Sigmoid colon (tissue), 7 donors: ENCODE data around the gene CD63. TPM values are rescaled to one million over a fixed set of nuclear protein-coding genes. Genes with fewer than 3 reads are reported as not detected.

ENCODE experiments used
- DNase-seq: peaks from one replicate; pipeline ENCODE4 v3.0.0-alpha.2; 2019
- H3K27ac ChIP-seq, 4 donors: fragments of 200-600 bp; sonication (generic); one replicate each; pipeline ENCODE4 v1.5.1; 2016 to 2019; ENCODE audit warnings: mild to moderate bottlenecking in 1 of 4
- H3K27me3 ChIP-seq, 3 donors: fragments of 200-600 bp; sonication (generic); one replicate each; pipeline ENCODE4 v1.5.1; 2019; ENCODE audit warnings: mild to moderate bottlenecking in 1 of 3
- H3K36me3 ChIP-seq, 4 donors: fragments of 200-600 bp; sonication (generic); one replicate each; pipeline ENCODE4 v1.5.1; 2016 to 2019
- H3K4me1 ChIP-seq, 4 donors: fragments of 200-600 bp; sonication (generic); one replicate each; pipeline ENCODE4 v1.5.1; 2017 to 2019
- H3K4me3 ChIP-seq, 4 donors: fragments of 200-600 bp; sonication (generic); one replicate each; pipeline ENCODE4 v1.5.1; 2017 to 2019; ENCODE audit warnings: mild to moderate bottlenecking in 2 of 4, moderate library complexity in 1 of 4
- H3K9me3 ChIP-seq, 4 donors: fragments of 200-600 bp in 3 of 4; sonication (generic) in 3 of 4; one replicate each; pipeline versions ENCODE4 v1.5.1 to v1.6.1; 2013 to 2019
- EP300 ChIP-seq, 4 donors: sonication (generic); formaldehyde crosslinking; IDR thresholded peaks; one replicate each; pipeline ENCODE4 v1.6.1; 2017; ENCODE audit warnings: antibody characterized with exemption in 4 of 4
- POLR2A ChIP-seq, 2 donors: fragments of 450-650 bp; IDR thresholded peaks; one replicate each; pipeline ENCODE4 v1.6.1; 2016; ENCODE audit warnings: antibody characterized with exemption in 2 of 2, mild to moderate bottlenecking in 2 of 2, moderate library complexity in 2 of 2
- POLR2AphosphoS5 ChIP-seq, 4 donors: sonication (generic); formaldehyde crosslinking; IDR thresholded peaks; one replicate each; pipeline ENCODE4 v1.6.1; 2017; ENCODE audit warnings: antibody characterized with exemption in 4 of 4
- WGBS, 2 donors: extraction: QIAGEN DNeasy Blood & Tissue Kit; methylation state at CpG; one replicate each; pipeline ENCODE4 v1.1.7; 2013; 5-methylcytosine and 5-hydroxymethylcytosine counted together
- intact Hi-C: fragments of 100-400 bp; cut with DNase I; formaldehyde crosslinking; loops from one replicate; pipeline ENCODE4 v1.15.1; 2023
- polyA plus RNA-seq, 3 donors: library from polyadenylated mRNA; stranded (reverse); fragments of 200-250 nt; gene quantifications; one replicate each; pipeline ENCODE4 v1.2.3, GENCODE V29; 2013
- total RNA-seq, 4 donors: library from RNA; depleted of rRNA; stranded (reverse); fragments of >200 nt; gene quantifications; one replicate each; pipeline ENCODE4 v1.1.0, GENCODE V29; 2016
- TF ChIP-seq, protein P1 (sequence below), 4 experiments: fragments of 450-650 bp in 3 of 4; fragments of 200-600 bp in 1 of 4; IDR thresholded peaks; one replicate each; pipeline ENCODE4 v1.5.1; 2016 to 2019; ENCODE audit warnings: antibody characterized with exemption in 4 of 4, mild to moderate bottlenecking in 3 of 4, moderate library complexity in 2 of 4
- donor health status: healthy with polysubstance abuse.
- donor health status: Bipolar disorder and iron deficiency.
- donor health status: healthy.

The CD63 gene
- total and polyA plus RNA-seq, 7 donors: 450 to 1,058 (median 842) TPM

DNA sequence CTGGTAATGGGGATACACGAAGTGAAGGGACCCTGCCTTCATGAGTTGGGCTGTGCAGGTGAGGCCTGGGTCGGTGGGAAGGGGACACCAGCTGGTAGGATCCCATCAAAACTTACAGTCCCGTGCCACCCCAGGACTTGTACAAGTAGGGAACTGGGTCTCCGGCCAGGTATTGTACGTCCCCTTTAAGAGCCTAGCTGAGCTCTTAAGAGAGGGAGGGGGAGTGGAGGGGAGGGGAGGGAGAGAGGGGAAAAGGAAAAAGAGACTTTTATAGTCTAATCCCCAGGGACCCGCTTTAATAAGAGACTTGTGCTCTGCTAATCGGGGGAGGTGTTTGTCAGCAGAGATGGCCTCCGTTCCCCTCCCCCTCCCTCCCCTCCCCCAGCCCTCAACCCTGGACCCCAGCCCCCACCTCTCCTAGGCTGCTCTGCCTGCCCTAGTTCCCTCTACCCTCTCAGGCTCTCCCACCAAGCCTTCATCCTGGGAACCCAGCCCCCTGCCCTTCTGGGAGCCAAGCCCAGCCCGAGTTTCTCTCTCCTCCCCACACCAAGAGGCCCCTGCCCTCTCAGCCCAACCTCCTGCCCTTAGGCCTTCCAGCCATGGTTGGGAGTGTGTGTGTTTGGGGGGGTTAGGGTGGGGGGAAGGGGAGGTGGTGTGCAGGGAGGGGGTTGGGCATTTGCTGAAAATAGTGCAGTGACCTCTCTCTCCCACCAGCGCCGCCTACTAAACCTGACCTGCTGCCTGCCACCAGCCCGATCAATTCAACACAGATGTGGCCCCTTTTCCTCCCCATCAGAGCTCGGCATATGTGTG, 16.8 kb upstream of the CD63 start:
- H3K27me3 ChIP-seq: no peaks in the 10 kb centered on the region
- peak overlapping the region; percentile 25 to 79 (median 46) for H3K27ac ChIP-seq
- peak in 1 of 4 donors; percentile 9 for TF ChIP-seq POLR2AphosphoS5 (IDR thresholded peaks at IDR 0.05)
- TF ChIP-seq POLR2A (IDR thresholded peaks at IDR 0.05): no peak
- DNase-seq: peak; percentile 71
- peak overlapping the region in 2 of 4 donors; percentile 13 to 21 for H3K4me3 ChIP-seq
- intact Hi-C loops: no loop called here
- peaks cover 0 to 38% (median 30%) of the 10 kb centered on the region in 4 donors for H3K4me1 ChIP-seq
- 37% methylated on average over 13 of the region's 13 CpGs for WGBS, 2 donors
- H3K9me3 ChIP-seq: no peaks in the 10 kb centered on the region
- H3K36me3 ChIP-seq: peaks cover 0 to 1% (median 0%) of the 10 kb centered on the region in 4 donors

DNA sequence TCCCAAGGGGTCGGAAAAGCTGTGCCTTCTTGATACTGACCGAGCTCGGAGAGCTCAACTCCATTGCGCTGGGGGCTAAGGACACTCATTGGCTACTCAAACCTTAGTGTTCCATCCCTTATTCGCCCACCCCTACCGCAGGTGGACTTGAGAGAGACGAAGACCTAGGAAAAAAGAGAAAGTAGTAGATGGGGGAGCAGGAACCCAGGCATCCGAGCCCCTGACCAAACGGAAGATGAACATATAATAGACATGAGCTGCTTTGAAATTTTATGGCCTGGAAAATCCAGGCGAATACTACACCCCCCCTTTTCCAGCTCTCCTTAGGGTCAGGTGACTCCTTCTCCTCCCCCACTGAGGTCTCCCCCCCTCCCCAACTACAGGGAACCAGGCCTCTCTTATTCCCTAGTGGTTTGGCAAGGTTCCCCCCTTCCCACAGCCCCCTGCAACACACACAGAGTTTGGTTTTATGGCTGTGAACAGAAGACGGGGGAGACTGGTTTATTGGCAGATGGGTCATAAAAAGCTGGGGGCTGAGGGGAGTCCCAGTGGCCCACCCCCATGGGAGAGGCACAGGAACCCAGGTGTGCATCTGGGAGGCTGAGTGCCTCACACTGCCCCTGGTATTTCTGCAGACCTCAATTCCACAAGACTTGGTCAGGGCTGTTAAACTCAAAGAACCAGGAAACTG, 15.7 kb upstream of the CD63 start:
- peak overlapping the region in 3 of 4 donors; percentile 76 to 85 (median 79) for H3K27ac ChIP-seq
- H3K4me3 ChIP-seq: peak overlapping the region; percentile 45 to 67 (median 60)
- 10 to 13% methylated on average over 11 of the region's 11 CpGs for WGBS, 2 donors
- H3K36me3 ChIP-seq: no peaks in the 10 kb centered on the region
- DNase-seq: peak; percentile 40
- peaks cover 0 to 38% (median 30%) of the 10 kb centered on the region in 4 donors for H3K4me1 ChIP-seq
- no peak for TF ChIP-seq EP300 (IDR thresholded peaks at IDR 0.05)
- TF ChIP-seq POLR2A (IDR thresholded peaks at IDR 0.05): no peak
- no peak for TF ChIP-seq POLR2AphosphoS5 (IDR thresholded peaks at IDR 0.05)
- TF ChIP-seq, protein P1, sequence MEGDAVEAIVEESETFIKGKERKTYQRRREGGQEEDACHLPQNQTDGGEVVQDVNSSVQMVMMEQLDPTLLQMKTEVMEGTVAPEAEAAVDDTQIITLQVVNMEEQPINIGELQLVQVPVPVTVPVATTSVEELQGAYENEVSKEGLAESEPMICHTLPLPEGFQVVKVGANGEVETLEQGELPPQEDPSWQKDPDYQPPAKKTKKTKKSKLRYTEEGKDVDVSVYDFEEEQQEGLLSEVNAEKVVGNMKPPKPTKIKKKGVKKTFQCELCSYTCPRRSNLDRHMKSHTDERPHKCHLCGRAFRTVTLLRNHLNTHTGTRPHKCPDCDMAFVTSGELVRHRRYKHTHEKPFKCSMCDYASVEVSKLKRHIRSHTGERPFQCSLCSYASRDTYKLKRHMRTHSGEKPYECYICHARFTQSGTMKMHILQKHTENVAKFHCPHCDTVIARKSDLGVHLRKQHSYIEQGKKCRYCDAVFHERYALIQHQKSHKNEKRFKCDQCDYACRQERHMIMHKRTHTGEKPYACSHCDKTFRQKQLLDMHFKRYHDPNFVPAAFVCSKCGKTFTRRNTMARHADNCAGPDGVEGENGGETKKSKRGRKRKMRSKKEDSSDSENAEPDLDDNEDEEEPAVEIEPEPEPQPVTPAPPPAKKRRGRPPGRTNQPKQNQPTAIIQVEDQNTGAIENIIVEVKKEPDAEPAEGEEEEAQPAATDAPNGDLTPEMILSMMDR (IDR thresholded peaks at IDR 0.05): no peak
- H3K9me3 ChIP-seq: no peaks in the 10 kb centered on the region
- no peaks in the 10 kb centered on the region for H3K27me3 ChIP-seq
- intact Hi-C loops: loop anchor here (5.0 kb wide), 2 partner anchors 183 to 298 kb away; partner anchors contain the start of genes PYM1 and RPS26

DNA sequence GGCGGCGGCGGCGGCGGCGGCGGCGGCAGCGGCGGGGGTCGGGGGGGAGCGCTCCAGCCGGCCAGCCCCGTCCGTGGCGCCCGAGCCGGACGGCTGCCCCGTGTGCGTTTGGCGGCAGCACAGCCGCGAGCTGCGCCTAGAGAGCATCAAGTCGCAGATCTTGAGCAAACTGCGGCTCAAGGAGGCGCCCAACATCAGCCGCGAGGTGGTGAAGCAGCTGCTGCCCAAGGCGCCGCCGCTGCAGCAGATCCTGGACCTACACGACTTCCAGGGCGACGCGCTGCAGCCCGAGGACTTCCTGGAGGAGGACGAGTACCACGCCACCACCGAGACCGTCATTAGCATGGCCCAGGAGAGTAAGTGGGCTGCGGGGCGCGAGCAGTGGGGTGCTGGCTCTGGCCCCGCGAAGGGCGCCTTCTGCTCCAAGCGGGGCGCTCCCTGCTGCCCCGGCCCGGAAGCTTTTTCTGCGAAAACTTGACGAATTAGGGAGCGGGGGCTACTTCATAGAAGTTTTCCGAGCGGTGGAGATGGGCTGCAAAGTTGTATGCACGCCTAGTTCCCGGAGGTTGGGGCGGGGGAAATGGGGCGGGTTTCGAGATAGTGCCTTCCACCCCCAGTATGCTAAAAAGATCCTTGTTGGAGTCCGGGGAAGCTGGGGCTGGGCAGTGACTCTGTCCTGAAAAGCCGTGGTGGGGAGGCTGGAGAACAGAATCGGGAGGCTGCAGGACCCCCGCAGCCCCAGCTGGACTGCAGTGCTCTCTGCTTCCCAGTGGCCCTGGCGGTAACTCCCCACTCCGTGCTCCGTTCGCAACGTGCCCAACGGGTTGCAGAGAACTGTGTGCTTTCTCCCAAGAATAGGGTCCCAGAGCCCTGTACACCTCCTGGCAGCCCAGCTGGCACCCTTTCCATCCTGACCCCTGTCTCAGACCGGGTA, 14.9 kb upstream of the CD63 start:
- intact Hi-C loops: loop anchor here (5.0 kb wide), 2 partner anchors 184 to 299 kb away; partner anchors contain the start of genes PYM1 and RPS26
- 0 to 1% methylated on average over 73 of the region's 73 CpGs for WGBS, 2 donors
- Histone ChIP-seq H3K27ac (peak overlapping the region; percentile 76 to 85 (median 78)), H3K27me3 (no peaks in the 10 kb centered on the region), H3K4me3 (peak overlapping the region; percentile 45 to 67 (median 60)), H3K36me3 (no peaks in the 10 kb centered on the region), H3K9me3 (no peaks in the 10 kb centered on the region), H3K4me1 (peaks cover 0 to 38% (median 31%) of the 10 kb centered on the region in 4 donors)
- DNase-seq: peak; percentile 84
- TF ChIP-seq, protein P1 (IDR thresholded peaks at IDR 0.05): no peak
- TF ChIP-seq POLR2A (IDR thresholded peaks at IDR 0.05) (no peak), POLR2AphosphoS5 (IDR thresholded peaks at IDR 0.05) (peak in 2 of 4 donors; percentile 17 to 22), EP300 (IDR thresholded peaks at IDR 0.05) (no peak)

DNA sequence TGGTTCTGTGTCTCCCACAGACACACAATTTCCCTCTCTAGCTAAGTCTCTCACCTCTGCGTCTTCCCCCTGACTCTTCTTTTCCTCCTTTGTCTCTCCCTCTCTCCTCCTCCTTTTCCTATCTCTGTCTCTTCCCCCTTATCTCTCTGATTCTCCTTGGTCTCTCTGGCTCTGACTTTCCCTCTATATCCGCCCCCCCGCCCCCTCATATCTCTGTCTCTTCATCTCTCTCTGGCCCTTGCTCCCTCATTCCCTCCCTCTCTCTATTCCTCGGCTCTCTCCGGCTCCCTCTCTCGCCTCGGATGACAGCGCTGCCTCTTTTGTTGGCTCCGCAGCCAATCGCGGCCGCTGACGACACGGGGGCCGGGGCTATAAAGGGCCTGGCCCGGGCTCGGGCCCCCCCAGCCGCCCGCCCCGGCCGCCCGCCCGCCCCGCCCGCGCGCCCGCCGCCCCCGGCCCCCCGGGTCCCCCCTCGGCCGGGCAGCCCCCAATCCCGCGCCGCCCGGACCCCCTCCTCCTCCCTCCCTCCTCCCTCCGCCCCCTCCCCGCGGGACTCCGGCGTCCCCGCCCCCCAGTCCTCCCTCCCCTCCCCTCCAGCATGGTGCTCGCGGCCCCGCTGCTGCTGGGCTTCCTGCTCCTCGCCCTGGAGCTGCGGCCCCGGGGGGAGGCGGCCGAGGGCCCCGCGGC, 14.1 kb upstream of the CD63 start, which contains the start of gene GDF11:
GDF11 (plus strand) TSS at position 404 of the 687 bp plus-strand sequence; CDS start at position 599, 195 bp downstream.
- WGBS, 2 donors: 1% methylated on average over 42 to 51 of the region's 53 CpGs
- intact Hi-C loops: loop anchor here (5.0 kb wide), 2 partner anchors 184 to 299 kb away; partner anchors contain the start of genes PYM1 and RPS26
- H3K36me3 ChIP-seq: no peaks in the 10 kb centered on the region
- TF ChIP-seq POLR2AphosphoS5 (IDR thresholded peaks at IDR 0.05) (peak; percentile 55 to 98 (median 80)), POLR2A (IDR thresholded peaks at IDR 0.05) (peak in 1 of 2 donors; percentile 31)
- TF ChIP-seq, protein P1 (IDR thresholded peaks at IDR 0.05): no peak
- peak; percentile 94 for DNase-seq
- peak within 1 kb of the TSS; percentile 76 to 85 (median 78) for H3K27ac ChIP-seq
- no peaks in the 10 kb centered on the region for H3K27me3 ChIP-seq
- peak within 1 kb of the TSS; percentile 45 to 67 (median 60) for H3K4me3 ChIP-seq
- H3K9me3 ChIP-seq: no peaks in the 10 kb centered on the region
- peaks cover 0 to 47% (median 39%) of the 10 kb centered on the region in 4 donors for H3K4me1 ChIP-seq
